Hypothalamus (tissue), 51 donors: Measurements from ENCODE around the gene CNTFR.
"Not testable (repeated sequence)": the region's sequence is repeated elsewhere in the genome, so short reads cannot be mapped to it uniquely, and the experiment has no call there.

ENCODE experiments used
- DNase-seq, 51 donors: peaks; one replicate each; lab custom pipeline; 2025; lab: John Stamatoyannopoulos, UW

CNTFR gene

DNA sequence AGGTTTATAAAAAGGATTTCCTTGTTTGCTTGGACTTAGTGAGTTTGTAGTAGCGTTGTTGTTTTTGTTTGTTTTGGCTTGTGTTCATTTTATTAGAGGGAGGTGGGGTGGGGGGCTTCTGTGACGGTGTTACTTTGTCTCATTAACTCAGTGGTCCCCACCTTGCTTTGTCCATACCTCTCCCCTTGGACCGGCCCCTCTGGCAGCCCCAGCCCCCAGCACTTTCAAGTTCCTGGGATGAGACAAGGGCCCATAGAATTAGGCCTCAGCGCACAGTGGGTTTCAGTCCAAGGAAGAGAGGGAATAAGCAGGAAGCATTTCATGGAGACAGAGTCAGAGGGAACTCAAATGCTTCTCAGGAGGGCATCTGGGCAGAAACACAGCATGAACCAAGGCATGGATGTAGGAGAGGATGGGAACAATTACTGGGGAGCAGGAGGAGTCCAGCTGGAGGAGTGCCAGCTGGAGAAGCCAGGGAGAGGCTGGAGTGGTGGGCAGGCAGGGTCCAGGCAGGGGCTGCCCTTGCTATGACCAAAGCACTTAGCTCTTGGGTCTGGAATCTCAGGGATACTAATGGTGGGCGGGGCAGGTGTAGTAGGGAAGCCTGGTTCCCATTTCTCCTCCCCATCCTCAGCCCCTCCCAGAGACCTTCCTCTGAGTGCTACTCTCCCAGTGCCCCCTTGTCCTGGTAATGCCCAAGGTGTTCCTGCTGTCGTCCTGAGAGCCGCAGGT lies 43.3 kb downstream of the CNTFR start:
- DNase-seq = no peak

GRCh38 chr9:34545497-34545896 lies 44.0 kb downstream of the CNTFR start:
- no peak for DNase-seq

DNA sequence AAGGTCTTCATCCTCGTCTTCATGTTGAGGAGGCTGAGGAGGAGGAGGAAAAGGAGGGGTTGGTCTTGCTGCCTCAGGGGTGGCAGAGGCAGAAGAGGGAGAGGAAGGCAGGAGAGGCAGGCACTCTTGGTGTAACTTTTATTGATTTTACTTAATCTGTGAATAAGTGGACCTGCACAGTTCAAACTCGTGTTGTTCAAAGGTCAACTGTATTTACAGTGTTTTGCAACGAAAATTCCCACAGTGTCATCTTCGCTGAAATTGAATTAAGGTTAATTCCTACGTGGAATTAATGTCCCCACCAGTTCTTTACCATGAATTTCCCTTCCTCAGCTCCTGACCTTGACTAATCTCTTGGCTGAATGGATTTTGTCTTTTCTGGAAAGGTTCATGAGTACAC lies 45.5 kb downstream of the CNTFR start:
- no peak for DNase-seq

DNA sequence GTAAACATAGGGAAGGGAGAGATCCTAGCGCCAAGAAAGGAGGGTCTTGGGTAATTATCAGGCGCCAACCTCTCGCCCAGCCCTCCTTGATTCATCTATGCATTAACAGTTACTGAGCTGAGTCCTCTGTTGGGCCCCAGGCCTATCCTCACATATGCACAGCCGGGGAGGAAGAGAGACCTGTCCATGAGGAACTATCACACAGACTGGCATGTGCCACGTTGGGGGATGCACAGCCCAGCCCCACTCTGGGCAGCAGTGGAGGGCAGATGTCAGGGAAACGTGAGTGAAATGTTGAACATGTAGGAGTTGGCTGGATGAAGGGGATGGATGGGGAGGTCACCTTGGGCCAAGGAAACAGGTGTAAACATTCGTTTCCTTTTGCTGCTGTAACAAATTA lies 48.0 kb downstream of the CNTFR start:
- no peak for DNase-seq

- DNase-seq = no peak
Observed at GRCh38 chr9:34540827-34541226, 48.7 kb downstream of the CNTFR start.

GRCh38 chr9:34536685-34537084 lies 52.8 kb downstream of the CNTFR start:
- no peak for DNase-seq

DNA sequence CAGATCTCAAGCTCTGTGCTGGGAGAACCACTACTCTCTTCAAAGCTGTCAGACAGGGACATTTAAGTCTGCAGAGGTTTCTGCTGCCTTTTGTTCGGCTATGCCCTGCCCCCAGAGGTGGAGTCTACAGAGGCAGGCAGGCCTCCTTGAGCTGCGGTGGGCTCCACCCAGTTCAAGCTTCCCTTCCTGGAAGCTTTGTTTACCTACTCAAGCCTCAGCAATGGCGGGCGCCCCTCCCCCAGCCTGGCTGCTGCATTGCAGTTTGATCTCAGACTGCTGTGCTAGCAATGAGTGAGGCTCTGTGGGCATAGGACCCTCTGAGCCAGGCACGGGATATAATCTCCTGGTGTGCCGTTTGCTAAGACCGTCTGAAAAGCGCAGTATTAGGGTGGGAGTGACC lies 57.5 kb downstream of the CNTFR start:
- not testable (repeated sequence) for DNase-seq

DNA sequence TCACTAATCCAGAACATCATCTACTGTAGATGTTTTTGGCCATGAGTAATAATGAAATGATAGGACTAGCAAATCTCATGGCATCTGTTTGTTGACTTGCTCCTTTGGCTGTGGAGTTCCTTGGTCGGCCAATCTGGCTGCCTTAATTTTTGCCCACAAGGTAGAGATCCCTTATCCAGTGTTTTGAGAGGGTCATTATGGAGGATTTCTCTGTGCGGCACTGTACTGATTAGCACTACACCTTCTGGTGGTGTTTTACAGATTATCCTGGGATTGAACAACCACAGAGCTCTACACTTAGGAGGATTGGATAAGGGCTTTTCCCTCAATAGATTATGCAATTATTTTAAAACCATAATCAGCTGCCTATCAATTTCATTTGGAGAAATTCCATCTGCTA lies 63.5 kb downstream of the CNTFR start:
- DNase-seq = no peak

GRCh38 chr9:34524349-34524748 lies 65.2 kb downstream of the CNTFR start:
- DNase-seq = no peak

DNA sequence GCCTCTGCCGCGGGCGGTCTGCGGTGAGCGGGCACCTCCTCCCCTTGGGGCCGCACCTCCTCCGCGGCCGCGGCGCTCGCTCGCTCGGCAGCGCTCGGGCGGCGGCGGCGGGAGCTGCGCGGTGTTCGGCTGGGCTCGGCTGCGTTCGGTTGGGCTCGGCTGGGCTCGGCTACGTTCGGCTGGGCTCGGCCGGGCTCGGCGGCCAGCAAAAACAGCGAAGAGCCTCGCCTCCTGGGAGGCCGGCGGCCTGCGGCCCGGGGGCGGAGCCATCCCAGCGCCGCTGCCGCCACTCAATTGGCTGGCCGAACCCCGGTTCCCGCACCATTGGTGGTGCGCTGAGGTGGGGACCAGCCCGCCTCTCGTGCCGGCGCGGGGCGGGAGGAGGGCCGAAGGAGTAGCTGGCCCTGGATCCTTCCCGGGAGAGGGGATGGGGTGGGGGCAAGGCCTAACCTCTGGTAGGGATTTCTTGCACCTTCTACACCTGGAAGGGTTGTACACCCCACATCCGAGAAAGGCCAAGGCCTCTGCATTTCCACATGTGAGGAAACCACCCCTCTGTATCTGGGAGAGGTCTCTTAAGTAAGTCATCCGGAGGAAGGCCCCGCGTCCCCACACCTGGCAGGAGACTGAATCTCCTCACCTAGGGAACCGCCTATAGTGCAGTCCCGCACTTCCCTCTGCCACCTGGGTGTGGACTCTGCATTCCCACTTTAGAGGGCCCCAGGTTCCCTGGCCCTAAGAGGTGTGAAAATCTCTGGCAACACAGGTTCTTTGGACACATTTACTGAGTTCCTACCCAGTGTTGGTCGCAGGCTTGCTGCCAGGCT lies 66.3 kb downstream of the CNTFR start, which contains the start of gene ENHO:
TSS of gene ENHO (minus strand) at position 20 of the 827 bp plus-strand sequence. CDS start 1,295 bp downstream, outside the sequence.
- peak in 50 of 51 donors; percentile 57 to 96 (median 87) for DNase-seq

DNA sequence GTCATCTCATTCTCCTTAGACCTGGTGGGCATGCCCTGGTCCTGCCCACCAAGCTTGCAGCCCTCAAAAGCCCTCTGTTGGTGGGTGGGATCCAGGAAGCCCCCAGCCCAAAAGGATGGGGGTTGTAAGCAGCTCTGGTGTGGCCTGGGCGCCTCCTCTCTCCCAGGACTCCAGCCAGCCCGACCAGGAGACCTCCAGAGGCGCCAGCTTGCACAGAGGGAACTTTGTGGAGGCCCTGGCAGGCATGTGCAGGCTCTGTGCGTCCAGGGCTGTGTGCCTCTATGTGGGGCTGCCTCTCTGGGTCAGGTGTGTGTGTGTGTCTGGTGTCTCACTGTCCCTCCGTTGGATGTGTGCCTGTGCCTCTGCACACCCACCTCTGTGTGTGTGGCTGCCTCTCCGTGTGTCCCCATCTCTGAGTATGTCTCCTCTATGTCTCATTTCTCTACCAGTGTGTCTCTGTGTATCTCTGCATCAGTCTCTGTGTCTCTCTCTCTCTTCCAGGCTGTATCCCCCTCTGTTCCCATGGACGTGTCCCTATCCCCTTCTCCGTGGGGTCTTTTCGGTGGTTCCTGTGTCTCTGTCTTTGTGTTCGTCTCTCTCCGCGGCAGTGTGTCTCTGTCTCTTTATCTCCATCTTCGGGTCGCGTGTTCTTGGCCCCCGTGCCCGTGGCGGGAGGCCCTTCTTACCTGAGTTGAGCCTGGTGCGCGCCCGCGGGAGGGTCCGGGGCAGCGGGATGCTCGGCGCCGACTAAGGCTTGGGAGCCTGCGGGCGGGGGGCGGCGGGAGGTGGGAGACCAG lies 67.2 kb downstream of the CNTFR start:
- peak in 28 of 51 donors; percentile 13 to 72 (median 44) for DNase-seq

DNA sequence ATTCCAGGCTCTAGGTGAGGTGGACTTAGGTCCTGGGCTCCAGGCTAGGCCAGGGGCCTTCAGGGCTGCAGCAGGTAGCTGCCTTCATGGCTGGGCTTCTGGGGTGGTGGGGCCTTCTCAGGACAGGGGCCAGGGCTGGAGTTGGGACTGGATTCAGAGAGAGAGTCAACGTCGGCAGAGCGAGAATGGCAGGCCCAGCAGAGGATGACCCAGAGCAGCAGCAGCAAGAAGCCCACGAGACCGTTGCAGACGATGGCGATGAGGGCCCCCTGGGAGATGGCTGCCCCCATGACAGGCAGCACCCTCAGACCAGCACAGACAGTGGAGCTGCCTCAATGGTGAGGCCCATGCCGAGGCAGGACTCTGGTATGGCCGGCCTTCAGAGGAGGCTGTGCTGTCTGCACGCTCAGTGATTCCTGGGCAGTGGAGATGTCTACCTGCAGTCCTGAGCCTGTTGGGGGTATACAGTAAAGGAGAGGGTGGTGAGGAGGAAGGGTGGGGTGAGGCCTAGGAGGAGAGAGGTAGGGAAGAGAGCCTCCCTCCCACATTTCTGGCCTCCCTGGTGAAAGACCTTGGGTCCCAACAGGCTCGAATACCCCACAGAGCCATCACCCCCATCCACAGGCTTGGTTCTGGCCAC lies 68.0 kb downstream of the CNTFR start:
- no peak for DNase-seq

GRCh38 chr9:34520505-34521385 lies 68.8 kb downstream of the CNTFR start:
- DNase-seq = no peak

DNA sequence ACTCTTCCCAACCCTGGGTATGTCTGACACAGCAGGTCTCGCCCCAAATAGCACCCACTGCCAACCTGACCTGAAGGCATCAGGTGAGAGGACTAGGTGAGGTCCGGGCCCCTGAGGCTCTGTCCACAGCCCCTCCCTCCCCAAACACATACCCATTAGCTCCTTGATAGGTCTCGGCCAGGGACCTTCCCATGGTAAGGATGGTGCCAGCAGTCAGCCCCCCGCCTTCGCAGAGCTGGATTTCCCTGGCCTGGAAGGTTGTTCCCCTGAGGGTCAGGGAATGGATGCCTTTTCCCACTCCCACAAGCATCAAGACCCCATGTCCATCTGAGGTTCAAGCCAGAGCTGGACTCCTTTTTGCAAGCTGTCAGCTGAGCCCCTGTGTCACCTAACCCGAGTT lies 69.4 kb downstream of the CNTFR start:
- DNase-seq = no peak

DNA sequence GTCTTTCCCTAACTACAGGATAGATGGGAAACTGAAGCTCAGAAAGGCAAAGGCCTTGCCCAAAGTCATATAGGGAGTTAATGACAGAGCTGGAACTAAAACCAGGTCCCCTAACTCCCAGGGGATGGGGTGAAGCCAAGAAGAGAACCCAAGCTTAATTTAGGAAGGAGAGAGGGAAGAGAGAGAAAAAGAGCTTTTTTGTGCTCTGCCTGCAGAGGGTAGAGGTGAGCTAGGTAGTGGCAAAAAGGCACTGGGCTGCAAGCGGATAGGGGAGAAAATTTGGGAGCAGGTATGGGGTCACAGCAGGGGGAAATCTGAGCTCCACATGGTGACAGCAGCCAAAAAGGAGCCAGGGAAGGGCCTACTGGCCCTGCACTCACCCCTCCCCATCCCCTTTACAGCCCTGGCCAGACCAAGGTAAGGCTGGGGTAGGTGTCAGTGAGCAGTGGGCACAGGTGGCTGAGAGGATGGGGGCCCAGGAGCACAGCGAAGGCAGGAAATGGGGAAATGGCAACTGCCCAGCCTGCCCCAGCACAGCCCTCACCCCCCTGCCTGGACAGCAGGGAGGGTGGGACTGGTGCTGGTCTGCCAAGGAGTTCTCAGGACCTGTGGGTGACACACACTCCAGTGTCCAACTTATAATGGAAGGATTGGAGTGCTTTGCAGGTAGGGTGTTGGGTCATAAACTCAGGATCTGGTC lies 70.1 kb downstream of the CNTFR start:
- DNase-seq = no peak

DNA sequence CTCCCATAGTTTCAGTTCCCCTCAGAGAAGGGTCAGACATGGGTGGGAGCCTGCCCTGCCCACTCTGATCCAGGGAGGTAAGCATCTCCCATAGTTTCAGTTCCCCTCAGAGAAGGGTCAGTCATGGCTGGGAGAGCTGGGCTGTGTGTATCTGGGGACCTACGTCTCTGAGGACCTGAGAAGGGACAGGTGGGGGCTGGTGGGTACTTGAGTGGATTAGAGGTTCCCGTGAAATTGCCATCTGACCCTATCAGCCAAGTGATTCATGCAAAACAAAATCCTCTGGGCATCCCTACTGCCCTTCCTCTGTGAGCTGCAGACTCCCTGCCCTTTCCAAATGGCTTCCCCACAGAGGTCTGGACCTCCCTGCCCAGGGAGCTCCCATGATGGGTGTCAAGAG lies 70.6 kb downstream of the CNTFR start:
- no peak for DNase-seq

GRCh38 chr9:34518110-34518616 lies 71.4 kb downstream of the CNTFR start:
- DNase-seq = peak in 1 of 51 donors; percentile 26

- no peak for DNase-seq
Observed at GRCh38 chr9:34517185-34517584, 72.3 kb downstream of the CNTFR start.

- DNase-seq = no peak
Observed at GRCh38 chr9:34515959-34516358, 73.6 kb downstream of the CNTFR start.
